ENCODE results near the gene SSTR4.

Gene SSTR4

DNA sequence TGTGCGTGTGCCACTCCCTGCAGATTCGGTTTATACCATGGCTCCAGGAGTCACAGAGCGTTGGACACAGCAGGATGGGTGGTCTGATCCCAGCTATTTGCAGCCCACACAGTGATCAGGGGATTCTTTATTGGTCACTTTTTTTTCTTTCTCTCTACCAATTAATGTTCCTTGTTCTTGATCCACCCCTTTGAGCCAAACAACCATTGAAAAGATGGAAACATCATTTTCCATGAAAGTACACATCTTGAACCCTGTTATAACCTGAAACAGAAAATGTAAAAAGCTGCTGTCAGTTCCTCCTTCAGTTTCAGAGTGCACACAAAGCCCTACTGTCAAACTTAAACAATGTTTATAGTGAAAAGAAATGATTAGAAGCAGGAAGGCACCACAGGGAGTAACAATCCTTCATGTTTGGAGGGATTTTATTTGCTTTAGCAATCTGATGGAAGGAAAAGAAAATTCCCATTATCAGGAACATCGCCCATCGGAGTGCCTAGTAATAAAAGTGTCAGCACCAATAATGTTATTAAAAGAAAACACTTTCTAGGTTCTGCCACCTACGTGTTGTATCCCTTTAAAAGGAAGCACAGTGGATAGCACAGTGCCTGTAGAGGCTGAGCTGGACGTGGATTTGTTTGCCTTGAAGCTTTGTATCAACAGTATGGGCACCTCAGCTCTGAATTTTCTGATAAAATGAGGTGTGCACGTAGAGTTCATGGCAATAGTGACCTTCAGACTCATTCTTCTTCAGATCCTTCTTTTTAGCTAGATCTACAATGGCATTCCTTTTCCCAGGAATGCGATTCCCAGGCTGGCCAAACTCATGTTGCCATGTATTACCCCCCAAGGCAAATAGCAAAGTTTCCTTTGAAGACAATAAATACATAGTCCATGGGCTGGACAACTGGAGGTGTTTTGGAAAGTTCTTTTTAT, 30.4 kb downstream of the SSTR4 start:
- no peak for DNase-seq (ENCODE audit: low read depth)

DNA sequence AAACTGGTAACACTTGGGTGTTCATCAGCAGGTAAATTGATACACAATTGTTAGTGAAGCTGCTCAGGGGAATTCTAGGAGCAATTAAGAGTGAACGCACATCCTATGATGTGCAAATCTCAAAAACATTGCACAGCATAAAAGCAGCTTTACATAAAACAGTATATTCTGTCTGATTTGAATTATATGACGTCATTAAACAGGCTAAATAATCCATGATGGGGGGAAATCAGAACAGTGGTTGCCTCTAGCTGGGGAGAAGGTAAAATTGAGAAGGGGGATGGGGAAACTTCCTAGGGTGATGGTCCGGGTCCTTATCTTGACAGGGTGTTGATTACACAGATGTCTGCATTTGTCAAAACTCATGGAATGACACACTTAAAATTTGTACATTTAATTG, 31.7 kb downstream of the SSTR4 start:
- no peak for DNase-seq (ENCODE audit: low read depth)

- no peak for DNase-seq (ENCODE audit: low read depth)
These were observed 33.2 kb downstream of the SSTR4 start for GRCh38 chr20:23068283-23068682.

- DNase-seq (ENCODE audit: low read depth) = no peak
These were observed 34.0 kb downstream of the SSTR4 start for GRCh38 chr20:23069108-23069507.

- no peak for DNase-seq (ENCODE audit: low read depth)
These were observed 36.3 kb downstream of the SSTR4 start for GRCh38 chr20:23071398-23071797.

- DNase-seq (ENCODE audit: low read depth) = no peak
These were observed 36.9 kb downstream of the SSTR4 start for GRCh38 chr20:23071996-23072395.

DNA sequence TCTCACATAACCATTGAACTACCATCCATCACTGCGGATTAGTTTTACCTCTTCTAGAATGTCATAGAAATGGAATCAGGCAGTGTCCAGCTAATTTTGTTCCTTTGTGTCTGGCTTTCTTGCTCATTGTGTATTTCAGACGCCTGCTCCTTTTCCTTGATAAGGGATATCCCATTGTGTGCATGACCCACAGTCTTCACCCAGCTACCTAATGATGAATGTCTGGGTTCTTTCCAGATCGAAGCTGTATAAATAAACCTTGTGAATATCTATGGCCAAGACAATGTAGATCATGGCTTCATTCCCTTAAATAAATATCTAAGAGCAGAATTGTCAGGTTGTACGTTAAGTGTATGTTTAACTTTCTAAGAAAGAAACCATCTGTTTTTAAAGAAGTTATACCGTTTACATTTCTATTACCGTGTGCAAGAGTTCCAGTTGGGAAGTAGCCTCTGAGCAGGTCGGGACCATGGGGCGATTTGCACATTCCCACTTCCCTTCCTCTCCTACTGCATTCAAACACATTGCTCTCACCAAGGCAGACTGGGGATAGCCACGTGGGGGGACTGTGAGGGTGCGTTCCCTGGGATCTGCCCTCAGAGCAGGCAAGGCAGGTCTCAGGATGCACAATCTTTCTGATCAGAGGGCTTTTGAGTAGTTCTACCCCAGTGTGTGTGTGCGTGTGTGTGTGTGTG, 37.9 kb downstream of the SSTR4 start:
- DNase-seq (ENCODE audit: low read depth) = no peak

DNA sequence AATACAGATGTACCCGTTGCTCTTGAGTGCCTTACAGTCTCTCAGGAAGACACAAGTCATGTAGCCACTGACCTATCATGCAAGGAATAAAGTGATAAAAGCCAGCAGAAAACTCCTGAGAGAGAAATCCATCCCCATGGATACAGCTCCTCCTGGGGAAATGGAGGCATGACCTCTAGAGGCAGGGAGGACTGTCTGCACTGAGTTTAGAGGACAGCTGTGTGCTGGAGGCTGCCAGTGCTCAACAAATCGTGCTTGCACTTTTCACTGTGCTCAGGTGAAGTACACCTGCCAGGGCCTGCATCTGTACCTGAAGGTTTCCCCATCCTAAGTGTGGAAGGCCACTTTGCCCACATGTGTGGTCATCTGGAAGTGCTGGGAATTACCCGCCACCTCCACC, 38.9 kb downstream of the SSTR4 start:
- DNase-seq (ENCODE audit: low read depth) = no peak

DNA sequence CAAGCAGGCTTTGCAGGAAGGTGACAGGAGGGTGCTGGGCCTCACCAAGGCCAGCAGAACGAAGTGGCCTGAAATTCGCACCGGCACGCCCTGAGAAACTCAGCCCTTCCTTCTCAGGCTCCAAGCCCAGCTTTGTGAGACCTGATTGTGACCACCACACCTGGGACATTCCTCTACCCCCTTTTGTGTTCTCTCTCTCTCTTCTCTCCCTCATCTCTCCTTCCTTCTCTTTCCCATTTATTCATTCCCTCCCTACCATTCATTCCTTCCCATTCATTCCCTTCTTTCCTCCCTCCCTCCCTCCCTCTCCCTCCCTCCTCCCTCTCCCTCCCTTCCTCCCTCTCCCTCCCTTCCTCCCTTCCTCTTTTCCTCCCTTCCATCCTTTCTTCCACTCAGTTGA, 42.2 kb downstream of the SSTR4 start:
- no peak for DNase-seq (ENCODE audit: low read depth)

DNA sequence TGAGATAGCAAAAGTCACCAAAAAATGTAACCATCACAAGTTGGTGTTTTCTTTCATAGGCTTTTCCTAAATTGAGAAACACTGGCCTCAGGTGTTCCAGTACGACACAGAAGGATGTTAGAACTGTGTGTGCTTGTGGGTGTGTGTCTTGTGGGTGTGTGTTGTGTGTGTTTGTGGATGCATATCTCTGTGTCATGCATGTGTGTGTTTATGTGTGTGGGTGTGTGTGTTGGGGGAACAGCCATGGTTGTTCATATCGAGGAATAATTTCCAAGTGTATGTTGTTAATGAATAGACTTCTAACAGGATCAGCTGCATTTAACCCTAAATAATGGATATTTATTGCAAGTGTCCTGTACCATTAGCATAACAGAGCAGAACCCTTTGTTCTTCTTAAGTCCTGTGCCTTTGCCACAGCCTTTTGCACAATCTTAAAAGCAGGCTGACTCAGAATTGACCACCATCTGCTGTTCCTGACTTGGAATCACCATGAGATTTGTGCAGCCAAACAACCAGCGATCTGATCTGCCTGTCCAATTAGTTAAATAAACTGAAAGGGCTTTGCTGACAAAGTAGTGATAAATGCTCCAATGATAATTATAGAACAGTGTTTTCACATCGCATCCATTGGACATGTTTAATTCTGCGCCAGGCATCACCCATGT, 43.4 kb downstream of the SSTR4 start:
- peak; percentile 13 for DNase-seq (ENCODE audit: low read depth)

DNA sequence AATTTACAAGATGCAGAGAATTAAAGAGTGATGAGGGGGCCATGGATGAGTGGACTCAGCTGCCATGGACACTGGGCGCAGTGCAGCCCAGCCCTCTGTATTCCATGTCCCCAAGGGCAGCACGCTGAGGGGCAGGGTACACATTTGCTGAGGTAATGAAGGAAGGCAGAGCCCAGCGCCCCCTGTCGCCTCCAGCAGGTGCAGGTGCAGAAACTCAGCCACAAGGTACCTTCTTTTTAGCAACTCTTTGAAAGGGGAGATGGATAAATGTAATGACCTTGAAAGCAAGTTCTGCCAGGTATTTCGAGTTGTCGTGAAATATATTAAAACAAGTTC, 43.9 kb downstream of the SSTR4 start:
- no peak for DNase-seq (ENCODE audit: low read depth)

DNA sequence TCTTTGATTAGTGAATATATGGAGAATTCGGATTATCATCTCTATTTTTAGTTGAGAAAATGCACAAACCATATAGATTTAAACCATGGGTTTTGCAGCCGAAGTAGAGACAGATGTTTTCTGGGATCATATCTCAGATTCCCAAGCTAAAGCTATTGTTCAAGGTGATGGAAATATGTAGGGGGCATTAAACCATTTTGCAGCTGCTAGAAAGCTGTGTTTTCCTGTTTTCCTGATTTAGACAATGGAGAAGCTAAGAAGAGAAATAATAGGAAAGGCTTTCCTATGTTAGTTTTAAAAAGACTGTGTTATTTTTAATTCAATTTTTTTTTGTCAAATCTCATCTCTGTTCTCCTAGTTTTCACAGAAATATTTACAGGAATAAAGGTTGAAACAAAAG, 44.8 kb downstream of the SSTR4 start:
- DNase-seq (ENCODE audit: low read depth) = no peak

- no peak for DNase-seq (ENCODE audit: low read depth)
These were observed 45.4 kb downstream of the SSTR4 start for GRCh38 chr20:23080521-23080920.

GRCh38 chr20:23081263-23081819, 46.2 kb downstream of the SSTR4 start:
- no peak for DNase-seq (ENCODE audit: low read depth)

DNA sequence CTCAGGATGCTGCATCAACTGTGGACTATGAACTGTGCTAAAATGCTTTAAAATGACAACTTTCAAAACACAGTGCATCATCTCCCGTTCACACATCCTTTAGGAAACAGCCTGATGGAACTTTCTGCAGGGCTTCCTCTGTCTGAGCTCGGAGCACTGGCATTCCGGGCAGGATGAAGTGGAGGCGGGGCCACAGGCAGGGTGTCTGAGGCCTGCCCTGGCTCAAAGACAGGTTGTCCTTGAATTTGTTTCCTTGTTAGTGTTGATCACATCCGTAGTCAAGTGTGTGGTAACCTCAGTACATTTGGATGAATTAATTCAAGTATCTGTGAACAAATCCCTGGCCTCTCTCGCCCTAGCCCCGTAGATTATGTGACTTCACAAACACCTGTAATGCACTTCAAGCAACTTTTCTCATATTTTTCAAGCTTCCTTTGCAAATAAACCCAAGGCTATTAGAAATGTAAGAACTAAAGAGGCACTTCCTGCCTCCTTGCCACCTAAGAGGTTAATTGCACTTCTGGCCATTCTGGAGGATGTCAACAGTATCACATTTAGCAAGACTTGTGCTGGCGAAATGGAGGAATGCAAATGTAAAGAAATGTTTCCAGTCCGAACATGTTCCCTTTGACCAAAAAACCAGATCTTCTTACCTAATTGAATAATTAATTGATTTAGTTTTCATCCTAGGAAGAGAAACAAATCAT, 47.9 kb downstream of the SSTR4 start:
- DNase-seq (ENCODE audit: low read depth) = no peak

GRCh38 chr20:23083553-23084220, 48.6 kb downstream of the SSTR4 start:
- no peak for DNase-seq (ENCODE audit: low read depth)

GRCh38 chr20:23084282-23084844, 49.3 kb downstream of the SSTR4 start:
- DNase-seq (ENCODE audit: low read depth) = no peak

DNA sequence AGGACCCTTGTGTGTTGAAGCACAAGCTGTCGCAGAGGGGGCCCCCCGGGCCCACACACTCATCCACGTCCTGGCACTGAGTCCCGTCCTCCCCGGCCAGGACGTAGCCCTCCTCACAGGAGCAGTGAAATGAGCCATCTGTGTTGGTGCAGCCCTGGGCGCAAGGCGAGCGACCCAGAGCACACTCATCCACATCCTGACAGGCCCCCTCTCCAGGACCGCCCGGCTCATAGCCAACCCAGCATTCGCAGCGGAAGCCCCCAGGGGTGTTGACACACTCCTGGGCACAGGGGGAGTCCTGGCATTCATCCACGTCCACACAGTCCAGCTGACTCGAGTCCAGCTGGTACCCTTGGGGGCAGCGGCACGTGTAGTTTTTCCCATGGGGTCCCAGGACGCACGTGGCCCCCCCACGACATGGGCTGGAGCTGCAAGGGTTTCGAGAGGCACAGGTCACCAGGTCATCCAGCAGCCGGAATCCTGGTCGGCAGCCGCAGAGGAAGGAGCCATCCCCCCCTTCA, 49.8 kb downstream of the SSTR4 start:
- no peak for DNase-seq (ENCODE audit: low read depth)

- no peak for DNase-seq (ENCODE audit: low read depth)
These were observed 50.4 kb downstream of the SSTR4 start for GRCh38 chr20:23085436-23086055.

DNA sequence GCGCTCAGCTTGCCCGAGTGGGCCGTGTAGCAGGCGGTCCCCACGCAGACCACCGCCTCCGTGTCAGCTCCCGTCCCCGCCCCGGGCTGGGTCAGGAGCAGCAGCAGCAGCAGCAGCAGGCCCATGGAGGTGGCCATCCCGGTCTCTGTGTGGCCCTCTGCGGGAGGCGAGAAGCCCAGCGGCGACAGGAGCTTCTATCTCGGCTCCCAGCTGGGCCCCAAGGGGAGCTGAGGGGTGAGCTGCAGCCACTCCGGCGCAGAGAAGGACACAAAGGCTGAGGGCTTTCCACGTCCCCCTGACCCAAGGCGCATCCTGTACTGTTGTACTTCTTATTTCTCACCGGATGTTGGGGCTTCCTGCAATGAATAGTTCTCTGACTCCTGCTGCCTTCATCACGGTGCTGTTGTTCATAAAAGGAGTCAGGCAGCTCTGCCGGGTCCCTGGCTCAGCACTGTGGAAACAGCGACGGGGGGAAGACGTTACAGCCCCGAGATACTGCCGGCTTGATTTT, 51.0 kb downstream of the SSTR4 start, which contains the start of gene CD93:
CD93 (minus strand) TSS at position 269 of the 511 bp plus-strand sequence; CDS start at position 137, 132 bp downstream.
- no peak for DNase-seq (ENCODE audit: low read depth)
